Activated CD4-positive, alpha-beta T cell treated with anti-CD3 and anti-CD28 coated beads, Interleukin-2, amount 10 ng/mL, durations not matched to agents 24 days and 14 days (primary cell): ENCODE measurements around the gene ETS1. TPM values are rescaled to one million over a fixed set of nuclear protein-coding genes. Genes with fewer than 3 reads are reported as not detected.

Experiments
- DNase-seq: peaks from one replicate; pipeline ENCODE4 v3.0.0; 2022
- H3K27ac Mint-ChIP-seq: one replicate; pipeline ENCODE4 v1.8.0; 2022; ENCODE audit warnings: mild to moderate bottlenecking, mixed read lengths
- H3K27me3 Mint-ChIP-seq: one replicate; pipeline ENCODE4 v1.8.0; 2022; ENCODE audit warnings: mixed read lengths
- H3K36me3 Mint-ChIP-seq: one replicate; pipeline ENCODE4 v1.8.0; 2022; ENCODE audit warnings: low read depth, mild to moderate bottlenecking, mixed read lengths
- H3K4me1 Mint-ChIP-seq: one replicate; pipeline ENCODE4 v1.8.0; 2021; ENCODE audit warnings: mixed read lengths
- H3K4me3 Mint-ChIP-seq: one replicate; pipeline ENCODE4 v1.8.0; 2022; ENCODE audit warnings: mild to moderate bottlenecking, moderate library complexity, mixed read lengths
- H3K9me3 Mint-ChIP-seq: one replicate; pipeline ENCODE4 v1.8.0; 2021; ENCODE audit warnings: mixed read lengths
- intact Hi-C: fragments of 100-400 bp; cut with micrococcal nuclease; formaldehyde crosslinking; loops from one replicate; pipeline ENCODE4 v1.15.1; 2023
- total RNA-seq: library from RNA; stranded (reverse); gene quantifications from 2 replicates; pipeline ENCODE4 v1.2.3, GENCODE V29; 2022

The ETS1 gene
- total RNA-seq, 1 donor from 2014 or later: 454 TPM

DNA sequence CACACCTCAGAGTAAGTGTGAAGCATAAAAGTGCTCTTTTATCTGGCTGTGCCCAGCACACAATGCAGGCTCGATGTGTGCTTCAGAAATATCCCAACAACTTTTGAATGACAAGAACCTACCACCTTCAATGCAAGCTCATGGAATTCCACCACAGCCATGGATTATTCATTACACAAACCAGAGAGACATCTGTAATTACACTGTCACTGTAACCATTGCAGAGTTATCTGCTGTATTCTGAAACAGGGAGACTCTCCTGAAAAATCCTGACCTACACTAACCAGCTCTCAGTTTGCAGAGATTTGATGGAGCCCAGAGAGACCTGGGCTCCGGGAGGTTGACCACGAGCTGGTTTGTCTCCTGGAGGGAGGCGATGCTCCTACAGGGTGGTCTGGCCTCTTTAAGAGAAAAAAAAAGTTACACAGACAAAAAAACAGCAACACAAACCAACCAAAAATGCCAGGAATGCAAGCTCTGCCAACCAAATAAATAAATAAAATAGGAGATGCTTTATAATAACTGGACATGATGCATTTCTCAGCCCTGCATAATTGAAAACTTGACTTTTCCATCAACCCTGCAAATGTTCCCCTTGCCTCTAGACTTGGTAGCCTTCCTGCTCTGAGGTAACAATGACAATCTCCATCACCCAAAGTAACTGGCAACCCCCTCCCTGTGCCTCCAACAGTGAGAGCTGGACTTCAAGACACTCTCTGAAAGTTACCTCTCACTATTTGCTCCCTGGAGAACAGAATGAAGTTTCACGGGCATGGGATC, 69.7 kb downstream of the ETS1 start:
- DNase-seq: peak; percentile 73
- H3K4me1 Mint-ChIP-seq: peaks cover 56% of the 10 kb centered on the region

GRCh38 chr11:128516886-128517285, 70.5 kb downstream of the ETS1 start:
- H3K9me3 Mint-ChIP-seq: no peaks in the 10 kb centered on the region
- H3K36me3 Mint-ChIP-seq: peaks cover 94% of the 10 kb centered on the region
- H3K27me3 Mint-ChIP-seq: no peaks in the 10 kb centered on the region
- intact Hi-C loops: no loop called here
- peak overlapping the region; percentile 99 for H3K27ac Mint-ChIP-seq
- peak; percentile 66 for DNase-seq
- peaks cover 63% of the 10 kb centered on the region for H3K4me1 Mint-ChIP-seq
- H3K4me3 Mint-ChIP-seq: peak overlapping the region; percentile 93

More for the DNA sequence above, 69.7 kb downstream of the ETS1 start:
- H3K27me3 Mint-ChIP-seq: no peaks in the 10 kb centered on the region
- peak overlapping the region; percentile 93 for H3K4me3 Mint-ChIP-seq
- H3K36me3 Mint-ChIP-seq: peaks cover 88% of the 10 kb centered on the region
- intact Hi-C loops: loop anchor here (1.0 to 2.0 kb wide), 2 partner anchors 7 to 23 kb away; no protein-coding TSS in a partner anchor
- H3K27ac Mint-ChIP-seq: peak overlapping the region; percentile 99
- H3K9me3 Mint-ChIP-seq: no peaks in the 10 kb centered on the region

- intact Hi-C loops: loop anchor here (2.0 kb wide), 1 partner anchor 43 kb away; no protein-coding TSS in a partner anchor
- peaks cover 93% of the 10 kb centered on the region for H3K36me3 Mint-ChIP-seq
- no peaks in the 10 kb centered on the region for H3K27me3 Mint-ChIP-seq
- peak; percentile 68 for DNase-seq
- peak overlapping the region; percentile 99 for H3K27ac Mint-ChIP-seq
- H3K9me3 Mint-ChIP-seq: no peaks in the 10 kb centered on the region
- H3K4me3 Mint-ChIP-seq: peak overlapping the region; percentile 93
- peaks cover 70% of the 10 kb centered on the region for H3K4me1 Mint-ChIP-seq
Measured at GRCh38 chr11:128515826-128516778, 71.3 kb downstream of the ETS1 start.

- Mint-ChIP-seq H3K36me3 (peaks cover 92% of the 10 kb centered on the region), H3K4me3 (peak overlapping the region; percentile 93), H3K27me3 (no peaks in the 10 kb centered on the region), H3K9me3 (no peaks in the 10 kb centered on the region), H3K4me1 (peaks cover 80% of the 10 kb centered on the region), H3K27ac (peak overlapping the region; percentile 99)
- intact Hi-C loops: loop anchor here (2.0 kb wide), 1 partner anchor 42 kb away; no protein-coding TSS in a partner anchor
- peak; percentile 71 for DNase-seq
Measured at GRCh38 chr11:128515086-128515485, 72.3 kb downstream of the ETS1 start.

- H3K27me3 Mint-ChIP-seq: no peaks in the 10 kb centered on the region
- intact Hi-C loops: loop anchor here (2.0 to 5.0 kb wide), 3 partner anchors 41 to 342 kb away; no protein-coding TSS in a partner anchor
- H3K9me3 Mint-ChIP-seq: no peaks in the 10 kb centered on the region
- H3K36me3 Mint-ChIP-seq: peaks cover 93% of the 10 kb centered on the region
- H3K4me1 Mint-ChIP-seq: peaks cover 89% of the 10 kb centered on the region
- H3K27ac Mint-ChIP-seq: peak overlapping the region; percentile 99
- DNase-seq: peak; percentile 61
- peak overlapping the region; percentile 93 for H3K4me3 Mint-ChIP-seq
Measured at GRCh38 chr11:128513915-128514681, 73.3 kb downstream of the ETS1 start.

GRCh38 chr11:128512474-128512996, 74.8 kb downstream of the ETS1 start:
- Mint-ChIP-seq H3K27ac (peak overlapping the region; percentile 99), H3K36me3 (peaks cover 87% of the 10 kb centered on the region), H3K9me3 (no peaks in the 10 kb centered on the region), H3K4me1 (peaks cover 94% of the 10 kb centered on the region), H3K4me3 (peak overlapping the region; percentile 93), H3K27me3 (no peaks in the 10 kb centered on the region)
- DNase-seq: peak; percentile 82
- intact Hi-C loops: loop anchor here (5.0 kb wide), 2 partner anchors 320 to 340 kb away; no protein-coding TSS in a partner anchor

GRCh38 chr11:128511712-128512111, 75.6 kb downstream of the ETS1 start:
- peaks cover 94% of the 10 kb centered on the region for H3K4me1 Mint-ChIP-seq
- DNase-seq: no peak
- H3K27me3 Mint-ChIP-seq: no peaks in the 10 kb centered on the region
- H3K36me3 Mint-ChIP-seq: peaks cover 87% of the 10 kb centered on the region
- H3K4me3 Mint-ChIP-seq: peak overlapping the region; percentile 93
- H3K27ac Mint-ChIP-seq: peak overlapping the region; percentile 99
- intact Hi-C loops: loop anchor here (2.0 to 5.0 kb wide), 3 partner anchors 15 to 339 kb away; no protein-coding TSS in a partner anchor
- H3K9me3 Mint-ChIP-seq: no peaks in the 10 kb centered on the region

GRCh38 chr11:128509621-128510389, 77.6 kb downstream of the ETS1 start:
- Mint-ChIP-seq H3K27ac (peak overlapping the region; percentile 98), H3K36me3 (peaks cover 86% of the 10 kb centered on the region), H3K4me3 (peak overlapping the region; percentile 93), H3K4me1 (peaks cover 94% of the 10 kb centered on the region), H3K27me3 (no peaks in the 10 kb centered on the region), H3K9me3 (no peaks in the 10 kb centered on the region)
- intact Hi-C loops: loop anchor here (1.0 to 5.0 kb wide), 6 partner anchors 8 to 338 kb away; no protein-coding TSS in a partner anchor
- peak; percentile 62 for DNase-seq

GRCh38 chr11:128508770-128509510, 78.4 kb downstream of the ETS1 start:
- H3K4me1 Mint-ChIP-seq: peaks cover 94% of the 10 kb centered on the region
- DNase-seq: peak; percentile 74
- peak overlapping the region; percentile 98 for H3K27ac Mint-ChIP-seq
- intact Hi-C loops: loop anchor here (5.0 kb wide), 1 partner anchor 167 kb away; no protein-coding TSS in a partner anchor
- no peaks in the 10 kb centered on the region for H3K9me3 Mint-ChIP-seq
- H3K36me3 Mint-ChIP-seq: peaks cover 86% of the 10 kb centered on the region
- H3K27me3 Mint-ChIP-seq: no peaks in the 10 kb centered on the region
- peak overlapping the region; percentile 93 for H3K4me3 Mint-ChIP-seq

DNA sequence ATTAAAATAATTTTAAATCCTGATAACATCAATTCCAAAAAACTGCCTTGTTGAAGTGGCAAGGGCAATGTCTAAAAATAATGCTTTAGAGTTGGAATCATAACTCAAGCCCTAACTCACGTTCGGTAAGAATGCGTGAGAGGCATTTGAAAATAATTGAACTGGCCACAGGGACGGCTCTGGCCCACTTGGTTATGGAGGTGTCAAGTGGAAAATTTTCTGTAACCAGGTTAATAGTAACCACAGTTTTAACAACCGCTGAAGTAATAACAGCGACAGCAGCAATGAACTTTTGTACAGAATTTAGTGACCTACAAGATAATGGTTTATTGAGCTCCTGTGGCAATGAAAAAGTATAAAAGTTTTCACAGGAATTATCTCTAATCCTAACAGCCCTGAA, 79.4 kb downstream of the ETS1 start:
- peak overlapping the region; percentile 93 for H3K4me3 Mint-ChIP-seq
- no peaks in the 10 kb centered on the region for H3K27me3 Mint-ChIP-seq
- peak; percentile 68 for DNase-seq

GRCh38 chr11:128506999-128507611, 80.3 kb downstream of the ETS1 start:
- DNase-seq: peak; percentile 78
- intact Hi-C loops: loop anchor here (2.0 to 5.0 kb wide), 3 partner anchors 16 to 184 kb away; no protein-coding TSS in a partner anchor
- H3K36me3 Mint-ChIP-seq: peaks cover 78% of the 10 kb centered on the region
- H3K27ac Mint-ChIP-seq: peak overlapping the region; percentile 98
- H3K4me1 Mint-ChIP-seq: peaks cover 93% of the 10 kb centered on the region
- H3K27me3 Mint-ChIP-seq: no peaks in the 10 kb centered on the region
- H3K4me3 Mint-ChIP-seq: peak overlapping the region; percentile 93
- no peaks in the 10 kb centered on the region for H3K9me3 Mint-ChIP-seq

More for the DNA sequence above, 79.4 kb downstream of the ETS1 start:
- no peaks in the 10 kb centered on the region for H3K9me3 Mint-ChIP-seq
- intact Hi-C loops: loop anchor here (2.0 to 5.0 kb wide), 3 partner anchors 15 to 185 kb away; no protein-coding TSS in a partner anchor
- peaks cover 82% of the 10 kb centered on the region for H3K36me3 Mint-ChIP-seq
- H3K27ac Mint-ChIP-seq: peak overlapping the region; percentile 98
- H3K4me1 Mint-ChIP-seq: peaks cover 93% of the 10 kb centered on the region
